Sigmoid colon (tissue), 7 donors: ENCODE data around the gene CFDP1. TPM values are rescaled to one million over a fixed set of nuclear protein-coding genes. Genes with fewer than 3 reads are reported as not detected.

Experiments used
- DNase-seq: peaks from one replicate; pipeline ENCODE4 v3.0.0-alpha.2; 2019
- H3K27ac ChIP-seq, 4 donors: fragments of 200-600 bp; sonication (generic); one replicate each; pipeline ENCODE4 v1.5.1; 2016 to 2019; ENCODE audit warnings: mild to moderate bottlenecking in 1 of 4
- H3K27me3 ChIP-seq, 3 donors: fragments of 200-600 bp; sonication (generic); one replicate each; pipeline ENCODE4 v1.5.1; 2019; ENCODE audit warnings: mild to moderate bottlenecking in 1 of 3
- H3K36me3 ChIP-seq, 4 donors: fragments of 200-600 bp; sonication (generic); one replicate each; pipeline ENCODE4 v1.5.1; 2016 to 2019
- H3K4me1 ChIP-seq, 4 donors: fragments of 200-600 bp; sonication (generic); one replicate each; pipeline ENCODE4 v1.5.1; 2017 to 2019
- H3K4me3 ChIP-seq, 4 donors: fragments of 200-600 bp; sonication (generic); one replicate each; pipeline ENCODE4 v1.5.1; 2017 to 2019; ENCODE audit warnings: mild to moderate bottlenecking in 2 of 4, moderate library complexity in 1 of 4
- H3K9me3 ChIP-seq, 4 donors: fragments of 200-600 bp in 3 of 4; sonication (generic) in 3 of 4; one replicate each; pipeline versions ENCODE4 v1.5.1 to v1.6.1; 2013 to 2019
- CTCF ChIP-seq, 4 experiments: fragments of 450-650 bp in 3 of 4; fragments of 200-600 bp in 1 of 4; IDR thresholded peaks; one replicate each; pipeline ENCODE4 v1.5.1; 2016 to 2019; ENCODE audit warnings: antibody characterized with exemption in 4 of 4, mild to moderate bottlenecking in 3 of 4, moderate library complexity in 2 of 4
- EP300 ChIP-seq, 4 donors: sonication (generic); formaldehyde crosslinking; IDR thresholded peaks; one replicate each; pipeline ENCODE4 v1.6.1; 2017; ENCODE audit warnings: antibody characterized with exemption in 4 of 4
- POLR2A ChIP-seq, 2 donors: fragments of 450-650 bp; IDR thresholded peaks; one replicate each; pipeline ENCODE4 v1.6.1; 2016; ENCODE audit warnings: antibody characterized with exemption in 2 of 2, mild to moderate bottlenecking in 2 of 2, moderate library complexity in 2 of 2
- POLR2AphosphoS5 ChIP-seq, 4 donors: sonication (generic); formaldehyde crosslinking; IDR thresholded peaks; one replicate each; pipeline ENCODE4 v1.6.1; 2017; ENCODE audit warnings: antibody characterized with exemption in 4 of 4
- WGBS, 2 donors: extraction: QIAGEN DNeasy Blood & Tissue Kit; methylation state at CpG; one replicate each; pipeline ENCODE4 v1.1.7; 2013; 5-methylcytosine and 5-hydroxymethylcytosine counted together
- intact Hi-C: fragments of 100-400 bp; cut with DNase I; formaldehyde crosslinking; loops from one replicate; pipeline ENCODE4 v1.15.1; 2023
- polyA plus RNA-seq, 3 donors: library from polyadenylated mRNA; stranded (reverse); fragments of 200-250 nt; gene quantifications; one replicate each; pipeline ENCODE4 v1.2.3, GENCODE V29; 2013
- total RNA-seq, 4 donors: library from RNA; depleted of rRNA; stranded (reverse); fragments of >200 nt; gene quantifications; one replicate each; pipeline ENCODE4 v1.1.0, GENCODE V29; 2016
- donor health status: healthy with polysubstance abuse.
- donor health status: Bipolar disorder and iron deficiency.
- donor health status: healthy.

Gene CFDP1
- total and polyA plus RNA-seq, 7 donors, result 42.1 to 382 (median 61.1) TPM

DNA sequence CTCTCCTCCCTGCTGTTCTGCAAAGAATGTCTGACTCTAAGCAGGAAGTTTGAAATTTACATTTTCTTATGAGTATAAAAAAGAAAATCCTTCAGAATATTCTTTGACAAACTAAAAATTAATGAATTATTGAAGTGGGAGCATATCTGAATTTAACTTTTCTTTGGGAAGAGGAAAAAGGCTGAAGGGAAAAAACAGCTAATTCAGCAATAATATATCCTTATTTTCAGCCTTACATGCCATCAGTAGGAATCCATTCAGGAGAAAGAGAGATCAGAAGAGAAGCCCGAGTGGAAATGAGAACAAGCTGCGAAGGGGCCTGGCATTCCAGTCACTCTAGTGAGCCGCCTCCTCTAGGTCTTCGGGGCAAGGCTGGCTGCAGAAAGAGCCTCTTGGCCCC lies 140.1 kb downstream of the CFDP1 start:
- intact Hi-C loops, result no loop called here
- 95% methylated on average over 4 of the region's 4 CpGs for WGBS, 2 donors

DNA sequence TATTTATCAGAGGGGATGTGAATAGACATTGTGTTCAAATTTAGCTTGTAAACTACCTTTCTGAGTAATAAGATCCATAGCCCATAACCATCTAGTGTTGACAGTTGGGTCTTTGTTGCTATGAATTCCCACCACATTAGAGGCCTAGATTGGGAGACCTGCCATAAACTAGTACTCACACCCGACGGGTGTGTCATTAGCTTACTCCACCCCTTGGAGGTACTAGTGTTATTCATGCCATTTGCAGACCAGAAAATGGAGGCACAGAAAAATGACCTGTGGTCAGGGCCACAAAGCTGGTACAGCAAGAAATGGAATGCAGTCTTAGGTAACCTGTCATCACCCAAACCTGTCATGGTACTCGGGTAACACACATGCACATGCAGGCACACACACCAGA lies 140.6 kb downstream of the CFDP1 start:
- peaks cover 0 to 15% (median 5%) of the 10 kb centered on the region in 4 donors for H3K4me1 ChIP-seq
- no peak overlapping the region for H3K27ac ChIP-seq
- peaks cover 0 to 30% (median 7%) of the 10 kb centered on the region in 4 donors for H3K36me3 ChIP-seq
- intact Hi-C loops, result no loop called here
- 47 to 85% methylated on average over 3 of the region's 3 CpGs for WGBS, 2 donors
- H3K4me3 ChIP-seq, result no peak overlapping the region
- no peaks in the 10 kb centered on the region for H3K9me3 ChIP-seq
- DNase-seq, result no peak
- TF ChIP-seq POLR2AphosphoS5 (IDR thresholded peaks at IDR 0.05) (no peak), POLR2A (IDR thresholded peaks at IDR 0.05) (no peak), EP300 (IDR thresholded peaks at IDR 0.05) (no peak), CTCF (IDR thresholded peaks at IDR 0.05) (no peak)
- no peaks in the 10 kb centered on the region for H3K27me3 ChIP-seq

More for the DNA sequence above, 140.1 kb downstream of the CFDP1 start:
- Histone ChIP-seq H3K9me3 (no peaks in the 10 kb centered on the region), H3K27ac (peak overlapping the region in 3 of 4 donors; percentile 46 to 57 (median 49)), H3K4me3 (peak overlapping the region in 1 of 4 donors; percentile 11), H3K27me3 (no peaks in the 10 kb centered on the region), H3K36me3 (peaks cover 0 to 31% (median 7%) of the 10 kb centered on the region in 4 donors), H3K4me1 (peaks cover 0 to 15% (median 5%) of the 10 kb centered on the region in 4 donors)
- DNase-seq, result no peak
- TF ChIP-seq EP300 (IDR thresholded peaks at IDR 0.05) (no peak), POLR2AphosphoS5 (IDR thresholded peaks at IDR 0.05) (no peak), POLR2A (IDR thresholded peaks at IDR 0.05) (no peak), CTCF (IDR thresholded peaks at IDR 0.05) (no peak)

GRCh38 chr16:75289189-75289588 lies 144.1 kb downstream of the CFDP1 start:
- intact Hi-C loops, result no loop called here
- TF ChIP-seq POLR2AphosphoS5 (IDR thresholded peaks at IDR 0.05) (peak in 2 of 4 donors; percentile 38 to 58), POLR2A (IDR thresholded peaks at IDR 0.05) (no peak)
- Histone ChIP-seq H3K27ac (peak overlapping the region in 1 of 4 donors; percentile 47), H3K27me3 (no peaks in the 10 kb centered on the region), H3K36me3 (peaks cover 0 to 26% (median 7%) of the 10 kb centered on the region in 4 donors), H3K4me3 (no peak overlapping the region), H3K9me3 (no peaks in the 10 kb centered on the region), H3K4me1 (peaks cover 0 to 9% (median 0%) of the 10 kb centered on the region in 4 donors)
- no peak for DNase-seq

DNA sequence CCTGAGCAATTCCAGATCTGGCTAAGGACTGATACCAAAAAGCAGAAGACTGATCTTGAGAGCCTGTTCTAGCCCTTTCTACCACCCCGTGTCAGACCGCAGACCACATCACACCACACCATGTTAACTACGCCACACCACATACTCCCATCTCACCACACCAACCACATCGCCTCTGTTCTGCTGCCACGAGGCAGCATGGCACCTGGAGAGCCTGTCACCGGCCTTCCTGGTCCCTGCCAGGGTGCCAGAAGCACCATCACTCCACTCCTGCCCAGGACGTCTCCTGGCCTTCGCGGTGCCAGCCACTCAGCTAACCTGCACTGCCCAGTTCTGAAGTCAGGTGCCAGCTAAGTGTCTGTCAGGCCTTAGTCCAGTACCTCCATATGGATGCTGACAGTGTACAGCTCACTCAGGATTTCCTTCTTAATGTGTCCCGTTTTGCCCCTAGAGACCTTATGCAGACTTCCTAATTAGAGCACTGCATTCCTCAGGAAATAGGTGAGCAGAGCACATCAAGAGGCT lies 144.6 kb downstream of the CFDP1 start:
- H3K4me3 ChIP-seq, result no peak overlapping the region
- 77 to 92% methylated on average over 10 of the region's 10 CpGs for WGBS, 2 donors
- TF ChIP-seq POLR2AphosphoS5 (IDR thresholded peaks at IDR 0.05) (no peak), EP300 (IDR thresholded peaks at IDR 0.05) (no peak), CTCF (IDR thresholded peaks at IDR 0.05) (no peak)
- no peak for DNase-seq
- peaks cover 0 to 9% (median 0%) of the 10 kb centered on the region in 4 donors for H3K4me1 ChIP-seq
- peak overlapping the region in 1 of 4 donors; percentile 47 for H3K27ac ChIP-seq
- intact Hi-C loops, result no loop called here
- H3K9me3 ChIP-seq, result no peaks in the 10 kb centered on the region
- H3K27me3 ChIP-seq, result no peaks in the 10 kb centered on the region
- H3K36me3 ChIP-seq, result peaks cover 0 to 26% (median 7%) of the 10 kb centered on the region in 4 donors

GRCh38 chr16:75288181-75288580 lies 145.1 kb downstream of the CFDP1 start:
- H3K27me3 ChIP-seq, result no peaks in the 10 kb centered on the region
- peak overlapping the region in 1 of 4 donors; percentile 47 for H3K27ac ChIP-seq
- TF ChIP-seq CTCF (IDR thresholded peaks at IDR 0.05), result no peak
- TF ChIP-seq POLR2A (IDR thresholded peaks at IDR 0.05), result no peak
- TF ChIP-seq EP300 (IDR thresholded peaks at IDR 0.05), result no peak
- no peak for TF ChIP-seq POLR2AphosphoS5 (IDR thresholded peaks at IDR 0.05)
- intact Hi-C loops, result no loop called here
- 86 to 90% methylated on average over 7 of the region's 7 CpGs for WGBS, 2 donors
- DNase-seq, result no peak
- H3K4me3 ChIP-seq, result no peak overlapping the region
- peaks cover 0 to 24% (median 7%) of the 10 kb centered on the region in 4 donors for H3K36me3 ChIP-seq
- H3K4me1 ChIP-seq, result peaks cover 0 to 5% (median 0%) of the 10 kb centered on the region in 4 donors
- H3K9me3 ChIP-seq, result no peaks in the 10 kb centered on the region
